GM23338 (cell line): ENCODE results near the gene NR1D1. TPM values are rescaled to one million over a fixed set of nuclear protein-coding genes. Genes with fewer than 3 reads are reported as not detected.

Experiments used
- ATAC-seq: fragments of 200-7000 bp; cut with Tn5 transposase; 3 replicates; pipeline ENCODE4 v1.9.1; 2020
- DNase-seq: peaks from one replicate; pipeline ENCODE4 v3.0.0-alpha.2; 2015; ENCODE audit warnings: low spot score
- H2AFZ ChIP-seq: fragments of 200-600 bp; sonication (generic); 2 replicates; pipeline ENCODE4 v1.8.0; 2016; ENCODE audit warnings: antibody characterized with exemption, mild to moderate bottlenecking, moderate library complexity
- H3F3A ChIP-seq: fragments of 200-600 bp; sonication (generic); replicated peaks from 2 replicates; pipeline ENCODE4 v1.8.0; 2017; ENCODE audit warnings: antibody characterized with exemption, mixed run types, low read depth
- H3K27ac ChIP-seq: fragments of 200-600 bp; sonication (generic); 2 replicates; pipeline ENCODE4 v1.6.1; 2016; ENCODE audit warnings: low read depth
- H3K27me3 ChIP-seq: fragments of 200-600 bp; sonication (generic); 2 replicates; pipeline ENCODE4 v1.8.0; 2016; ENCODE audit warnings: mild to moderate bottlenecking, mixed run types, moderate library complexity; ENCODE audit not compliant: insufficient read depth
- H3K36me3 ChIP-seq: fragments of 200-600 bp; sonication (generic); 2 replicates; pipeline ENCODE4 v1.8.0; 2016; ENCODE audit warnings: mild to moderate bottlenecking; ENCODE audit not compliant: insufficient read depth
- H3K4me1 ChIP-seq: fragments of 200-600 bp; sonication (generic); 2 replicates; pipeline ENCODE4 v1.8.0; 2016; ENCODE audit warnings: mild to moderate bottlenecking, moderate library complexity; ENCODE audit not compliant: insufficient read depth
- H3K4me2 ChIP-seq: fragments of 200-600 bp; sonication (generic); 2 replicates; pipeline ENCODE4 v1.7.1; 2017; ENCODE audit warnings: mixed run types
- H3K4me3 ChIP-seq: fragments of 200-600 bp; sonication (generic); 2 replicates; pipeline ENCODE4 v1.6.1; 2016; ENCODE audit warnings: mixed run types
- H3K79me2 ChIP-seq: fragments of 200-600 bp; sonication (generic); replicated peaks from 2 replicates; pipeline ENCODE4 v1.8.0; 2017; ENCODE audit warnings: mild to moderate bottlenecking; ENCODE audit not compliant: insufficient read depth
- H3K9me2 ChIP-seq: fragments of 200-600 bp; sonication (generic); 2 replicates; pipeline ENCODE4 v1.8.0; 2017; ENCODE audit not compliant: insufficient read depth
- H4K20me1 ChIP-seq: fragments of 200-600 bp; sonication (generic); replicated peaks from 2 replicates; pipeline ENCODE4 v1.8.0; 2017; ENCODE audit warnings: mild to moderate bottlenecking; ENCODE audit not compliant: insufficient read depth
- H3K27ac Mint-ChIP-seq: 2 replicates; pipeline ENCODE4 v1.8.0; 2020; ENCODE audit warnings: inconsistent platforms, mild to moderate bottlenecking, moderate library complexity, mixed read lengths
- H3K27me3 Mint-ChIP-seq: 3 replicates; pipeline ENCODE4 v1.8.0; 2022; ENCODE audit warnings: low read depth, mild to moderate bottlenecking, moderate library complexity, mixed read lengths, inconsistent platforms; ENCODE audit not compliant: insufficient read depth, poor library complexity
- H3K36me3 Mint-ChIP-seq: 3 replicates; pipeline ENCODE4 v1.8.0; 2021; ENCODE audit warnings: low read depth, mild to moderate bottlenecking, inconsistent platforms, moderate library complexity, mixed read lengths
- H3K4me1 Mint-ChIP-seq: 3 replicates; pipeline ENCODE4 v1.8.0; 2020; ENCODE audit warnings: mild to moderate bottlenecking, inconsistent platforms, mixed read lengths
- H3K4me3 Mint-ChIP-seq: 3 replicates; pipeline ENCODE4 v1.8.0; 2021; ENCODE audit warnings: moderate library complexity, mild to moderate bottlenecking, inconsistent platforms, mixed read lengths
- H3K9me3 Mint-ChIP-seq: 3 replicates; pipeline ENCODE4 v1.8.0; 2020; ENCODE audit warnings: moderate library complexity, mild to moderate bottlenecking, inconsistent platforms, mixed read lengths
- CREB1 ChIP-seq: fragments of 250-450 bp; sonication (Bioruptor Pico); IDR thresholded peaks from 2 replicates; pipeline ENCODE4 v1.5.0; 2020; ENCODE audit warnings: low read depth, mild to moderate bottlenecking, moderate library complexity
- CTCF ChIP-seq, 2 experiments: fragments of 200-600 bp in 1 of 2; sonication (generic) in 1 of 2; conservative IDR thresholded peaks; 2 replicates each; pipeline versions ENCODE4 v1.5.1 to v1.6.1; 2016 to 2017; ENCODE audit warnings: antibody characterized with exemption in 2 of 2, low read depth in 2 of 2, mild to moderate bottlenecking in 2 of 2, moderate library complexity in 1 of 2
- ETS1 ChIP-seq: IDR thresholded peaks from 2 replicates; pipeline ENCODE4 v1.6.1; 2016; ENCODE audit warnings: antibody characterized with exemption
- EZH2 ChIP-seq: fragments of 200-600 bp; sonication (generic); IDR thresholded peaks from one replicate; pipeline ENCODE4 v1.8.0; 2017; ENCODE audit warnings: antibody characterized with exemption, mild to moderate bottlenecking, low read depth; ENCODE audit not compliant: unreplicated experiment
- EZH2phosphoT487 ChIP-seq: fragments of 200-600 bp; sonication (generic); IDR thresholded peaks from one replicate; pipeline ENCODE4 v1.8.1; 2018; ENCODE audit warnings: antibody characterized with exemption; ENCODE audit not compliant: unreplicated experiment
- JUNB ChIP-seq: IDR thresholded peaks from one replicate; pipeline ENCODE4 v1.6.1; 2016; ENCODE audit warnings: antibody characterized with exemption; ENCODE audit not compliant: unreplicated experiment
- NANOG ChIP-seq: IDR thresholded peaks from 2 replicates; pipeline ENCODE4 v1.6.1; 2016; ENCODE audit warnings: antibody characterized with exemption, borderline replicate concordance
- POLR2AphosphoS5 ChIP-seq: IDR thresholded peaks from 2 replicates; pipeline ENCODE4 v1.6.1; 2016; ENCODE audit warnings: antibody characterized with exemption, low read depth
- REST ChIP-seq: IDR thresholded peaks from one replicate; pipeline ENCODE4 v1.6.1; 2018; ENCODE audit warnings: antibody characterized with exemption; ENCODE audit not compliant: unreplicated experiment
- STAT1 ChIP-seq: IDR thresholded peaks from one replicate; pipeline ENCODE4 v1.6.1; 2016; ENCODE audit warnings: antibody characterized with exemption; ENCODE audit not compliant: unreplicated experiment
- ZNF114 ChIP-seq: fragments of 250-450 bp; sonication (Bioruptor Pico); IDR thresholded peaks from 2 replicates; pipeline ENCODE4 v1.5.0; 2020; ENCODE audit warnings: mild to moderate bottlenecking, moderate library complexity
- ZNF331 ChIP-seq: fragments of 250-450 bp; sonication (Bioruptor Pico); IDR thresholded peaks from 2 replicates; pipeline ENCODE4 v1.5.0; 2020; ENCODE audit warnings: low read depth, mild to moderate bottlenecking, moderate library complexity
- ZNF462 ChIP-seq: fragments of 250-450 bp; sonication (Bioruptor Pico); IDR thresholded peaks from 2 replicates; pipeline ENCODE4 v1.5.0; 2020; ENCODE audit warnings: mild to moderate bottlenecking, moderate library complexity
- polyA plus RNA-seq: library from polyadenylated mRNA; unstranded; fragments of >200 nt; fragmentation: Nextera tagmentation; extraction: Ambion mirVana; gene quantifications from 2 replicates; pipeline ENCODE4 v1.2.1, GENCODE V29; 2016
- total RNA-seq: library from RNA; depleted of rRNA; stranded (reverse); fragments of >200 nt; shearing (Covaris generic); gene quantifications from 2 replicates; pipeline ENCODE4 v1.2.3, GENCODE V29; 2014

The NR1D1 gene
- total and polyA plus RNA-seq, 2 experiments from 2014 or later, result 3.3 to 4.2 TPM

GRCh38 chr17:40105861-40106759 is 5.7 kb upstream of the NR1D1 start:
- peak overlapping the region; percentile 40 for H3K4me3 ChIP-seq

More at GRCh38 chr17:40105861-40106759, 5.7 kb upstream of the NR1D1 start:
- H3K36me3 Mint-ChIP-seq, result no peaks in the 10 kb centered on the region; the same call in 2 of the 3 replicates
- peaks cover 7% of the 10 kb centered on the region; the same call in 1 of the 2 replicates for H3K9me2 ChIP-seq
- H3K27me3 Mint-ChIP-seq, result peaks cover 57% of the 10 kb centered on the region
- H2AFZ ChIP-seq, result peak overlapping the region; percentile 95
- no peaks in the 10 kb centered on the region for H3K9me3 Mint-ChIP-seq
- H3K4me3 Mint-ChIP-seq, result peak overlapping the region; percentile 52
- no peak for TF ChIP-seq EZH2
- TF ChIP-seq CREB1 (CRISPR knock-in tag), result no peak
- no peak for TF ChIP-seq REST
- TF ChIP-seq ZNF114 (CRISPR knock-in tag), result no peak
- TF ChIP-seq JUNB, result no peak
- TF ChIP-seq NANOG, result no peak
- TF ChIP-seq STAT1, result no peak
- TF ChIP-seq ZNF331 (CRISPR knock-in tag), result no peak
- TF ChIP-seq POLR2AphosphoS5, result no peak
- no peak for TF ChIP-seq ZNF462
- no peak for TF ChIP-seq CTCF (conservative IDR thresholded peaks at IDR 0.05; ENCODE audit: low read depth in 2 of 2)
- TF ChIP-seq ETS1, result no peak
- no peak for TF ChIP-seq EZH2phosphoT487
- no peak for DNase-seq
- no peaks in the 10 kb centered on the region for H3K36me3 ChIP-seq
- H3K4me1 ChIP-seq, result peaks cover 72% of the 10 kb centered on the region
- no peak overlapping the region for H3K27ac ChIP-seq
- peaks cover 37% of the 10 kb centered on the region for H3K27me3 ChIP-seq
- H3K4me1 Mint-ChIP-seq, result peaks cover 82% of the 10 kb centered on the region
- H4K20me1 ChIP-seq, result no peaks in the 10 kb centered on the region
- H3K79me2 ChIP-seq, result no peaks in the 10 kb centered on the region
- ATAC-seq, result no peak
- peaks cover 12% of the 10 kb centered on the region; the same call in 1 of the 2 replicates for H3F3A ChIP-seq
- H3K4me2 ChIP-seq, result peak overlapping the region; percentile 71
- no peak overlapping the region for H3K27ac Mint-ChIP-seq
